IPS-18c (cell line): ENCODE results near the gene FBXO11.
"Not testable (repeated sequence)": the region's sequence is repeated elsewhere in the genome, so short reads cannot be mapped to it uniquely, and the experiment has no call there.

Experiments
- H3K4me3 ChIP-seq: 2 replicates; pipeline ENCODE4 v1.7.0; 2013; ENCODE audit warnings: low read depth, mild to moderate bottlenecking, low read length, moderate library complexity; ENCODE audit not compliant: insufficient read depth
- H3K9me3 ChIP-seq: one replicate; pipeline ENCODE4 v1.6.1; 2013; ENCODE audit warnings: mild to moderate bottlenecking, low read length, moderate library complexity; ENCODE audit not compliant: control insufficient read depth, insufficient read depth

Gene FBXO11

DNA sequence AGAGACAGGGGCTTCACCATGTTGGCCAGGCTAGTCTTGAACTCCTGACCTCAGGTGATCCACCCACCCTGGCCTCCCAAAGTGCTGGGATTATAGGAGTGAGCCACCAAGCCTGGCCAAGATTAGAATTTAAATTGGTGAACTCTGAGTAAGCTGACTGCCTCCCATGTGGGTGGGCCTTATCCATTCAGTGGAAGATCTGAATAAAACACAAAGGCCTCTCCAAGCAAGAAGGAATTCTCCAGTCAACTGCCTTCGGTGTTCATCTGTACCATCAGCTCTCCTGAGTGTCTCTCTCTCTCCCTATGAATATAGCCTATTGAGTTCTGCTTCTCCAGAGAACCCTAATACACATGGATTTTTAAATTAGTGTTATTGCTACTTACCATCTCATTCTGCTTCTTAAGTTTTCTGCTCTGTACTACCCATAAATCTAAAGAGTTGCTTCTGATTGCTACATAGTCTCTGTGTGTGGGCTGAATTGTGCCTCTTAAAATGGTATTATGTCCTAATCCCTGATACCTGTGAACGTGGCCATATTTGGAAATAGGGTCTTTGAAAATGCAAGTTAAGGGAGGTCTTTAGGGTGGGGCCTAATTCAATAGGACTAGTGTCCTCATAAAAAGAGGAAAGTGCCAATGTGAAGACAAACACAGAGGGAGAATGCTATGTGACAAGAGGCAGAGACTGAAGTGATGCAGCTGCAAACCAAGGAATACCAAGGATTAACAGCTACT is 36.3 kb downstream of the FBXO11 start:
- no peaks in the 10 kb centered on the region for H3K9me3 ChIP-seq
- H3K4me3 ChIP-seq: no peak overlapping the region

GRCh38 chr2:47868611-47869352 is 37.5 kb downstream of the FBXO11 start:
- no peak overlapping the region for H3K4me3 ChIP-seq
- no peaks in the 10 kb centered on the region for H3K9me3 ChIP-seq

- no peaks in the 10 kb centered on the region for H3K9me3 ChIP-seq
- H3K4me3 ChIP-seq: no peak overlapping the region
Measured at GRCh38 chr2:47867205-47867604, 39.1 kb downstream of the FBXO11 start.

- H3K9me3 ChIP-seq: no peaks in the 10 kb centered on the region
- H3K4me3 ChIP-seq: no peak overlapping the region
Measured at GRCh38 chr2:47864566-47864965, 41.7 kb downstream of the FBXO11 start.

GRCh38 chr2:47862949-47863348 is 43.3 kb downstream of the FBXO11 start:
- H3K9me3 ChIP-seq: no peaks in the 10 kb centered on the region
- no peak overlapping the region for H3K4me3 ChIP-seq

GRCh38 chr2:47853067-47853777 is 53.1 kb downstream of the FBXO11 start:
- H3K4me3 ChIP-seq, H3K9me3 ChIP-seq: not testable (repeated sequence)

DNA sequence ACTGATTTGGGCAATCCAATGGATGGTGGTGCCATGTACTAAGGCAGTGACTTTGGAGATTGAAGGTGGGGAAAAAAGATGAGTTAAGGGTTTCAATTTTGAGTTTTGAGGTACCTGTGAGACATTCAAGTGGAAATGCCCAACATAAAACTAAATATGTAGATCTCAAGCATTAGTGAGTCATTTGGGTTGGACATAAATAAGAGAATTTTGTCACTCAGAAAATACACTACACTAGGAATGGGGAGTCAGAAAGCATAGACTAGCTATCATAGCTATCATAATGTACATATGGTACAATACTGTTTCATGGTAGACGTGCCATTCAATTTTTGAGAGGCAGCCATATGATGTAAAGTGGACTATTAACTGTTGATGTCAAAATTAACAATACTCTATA is 56.1 kb downstream of the FBXO11 start:
- Histone ChIP-seq H3K4me3 (no peak overlapping the region), H3K9me3 (peaks cover 2% of the 10 kb centered on the region)

DNA sequence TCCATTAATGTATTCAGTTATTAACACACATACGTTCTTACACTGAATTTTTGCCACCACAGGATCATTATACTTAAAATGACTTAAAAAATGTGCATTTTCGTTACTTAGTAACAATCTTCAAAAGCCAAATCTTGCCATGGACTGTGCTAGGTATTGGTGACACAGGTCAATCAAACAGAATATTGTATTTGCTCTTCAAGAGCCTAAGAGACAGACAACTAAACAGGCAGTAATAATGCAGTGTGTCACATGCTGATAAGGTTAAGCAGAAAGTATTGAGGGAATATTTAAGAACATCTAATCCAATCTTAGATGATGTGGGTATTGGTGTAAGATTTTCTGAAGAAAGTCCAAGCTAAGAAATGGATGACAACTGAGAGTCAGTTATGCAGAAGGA is 56.9 kb downstream of the FBXO11 start:
- H3K4me3 ChIP-seq: no peak overlapping the region

GRCh38 chr2:47844162-47844561 is 62.1 kb downstream of the FBXO11 start:
- no peaks in the 10 kb centered on the region for H3K9me3 ChIP-seq
- no peak overlapping the region for H3K4me3 ChIP-seq

More for the DNA sequence above, 56.9 kb downstream of the FBXO11 start:
- peaks cover 2% of the 10 kb centered on the region for H3K9me3 ChIP-seq

DNA sequence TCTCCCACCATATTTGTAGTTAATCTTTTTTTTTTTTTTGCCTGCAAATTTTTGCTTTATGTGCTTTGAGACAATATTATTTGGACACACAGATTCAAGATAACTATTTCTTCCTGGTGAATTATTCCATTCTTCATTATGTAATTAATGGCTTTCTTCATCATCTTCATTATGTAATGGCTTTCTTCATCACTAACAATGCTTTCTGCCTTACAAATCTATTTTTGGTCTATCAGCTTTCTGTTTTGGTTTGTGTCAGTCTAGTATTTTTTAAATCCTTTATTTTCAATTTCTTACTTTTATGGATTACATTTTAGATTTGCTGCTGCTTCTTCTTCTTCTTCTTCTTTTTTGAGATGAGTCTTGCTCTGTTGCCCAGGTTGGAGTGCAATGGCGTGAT is 62.9 kb downstream of the FBXO11 start:
- Histone ChIP-seq H3K9me3 (no peaks in the 10 kb centered on the region), H3K4me3 (no peak overlapping the region)

GRCh38 chr2:47842846-47843245 is 63.5 kb downstream of the FBXO11 start:
- no peaks in the 10 kb centered on the region for H3K9me3 ChIP-seq
- H3K4me3 ChIP-seq: no peak overlapping the region

DNA sequence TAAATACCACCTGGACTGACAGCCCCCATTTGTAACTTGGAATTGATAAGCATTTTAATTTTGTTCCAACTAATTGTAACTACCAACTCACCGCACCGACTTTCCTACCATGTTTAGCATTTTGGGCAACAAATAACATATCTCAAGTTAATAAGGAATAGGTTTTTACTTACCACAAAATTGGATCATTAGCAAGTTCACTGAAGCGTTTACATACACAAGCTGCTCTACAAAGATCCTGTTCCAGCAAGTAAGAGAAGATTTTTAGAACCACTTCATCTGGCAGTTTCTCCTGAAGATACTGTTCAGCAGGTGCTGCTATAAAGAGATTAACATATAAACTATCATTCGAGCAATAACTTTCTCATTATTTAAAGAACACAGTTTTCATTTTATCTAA is 67.6 kb downstream of the FBXO11 start:
- H3K9me3 ChIP-seq: no peaks in the 10 kb centered on the region

DNA sequence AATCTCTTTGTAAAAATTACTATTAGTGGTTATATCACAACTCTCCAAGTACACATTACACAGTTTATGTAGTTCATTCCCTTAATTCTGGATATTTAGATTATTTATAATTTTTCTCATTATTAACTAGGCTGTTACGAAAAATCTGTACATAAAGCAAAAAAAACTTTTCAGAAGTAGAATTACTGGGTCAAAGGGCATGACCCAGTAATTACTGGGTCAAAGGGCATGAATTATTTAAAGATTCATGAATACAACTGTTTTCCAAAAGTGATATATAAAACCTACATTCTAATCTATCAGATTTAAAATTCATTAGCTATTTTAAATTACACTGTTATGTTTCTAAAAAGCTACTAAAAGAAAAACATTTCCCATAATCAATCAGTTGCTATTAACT is 68.0 kb downstream of the FBXO11 start:
- H3K4me3 ChIP-seq: no peak overlapping the region

More for the DNA sequence above, 67.6 kb downstream of the FBXO11 start:
- no peak overlapping the region for H3K4me3 ChIP-seq

GRCh38 chr2:47833516-47833968 is 72.8 kb downstream of the FBXO11 start:
- H3K4me3 ChIP-seq: no peak overlapping the region
- no peaks in the 10 kb centered on the region for H3K9me3 ChIP-seq

More for the DNA sequence above, 68.0 kb downstream of the FBXO11 start:
- H3K9me3 ChIP-seq: no peaks in the 10 kb centered on the region

- peaks cover 2% of the 10 kb centered on the region for H3K9me3 ChIP-seq
- no peak overlapping the region for H3K4me3 ChIP-seq
Measured at GRCh38 chr2:47822518-47822917, 83.8 kb downstream of the FBXO11 start.

DNA sequence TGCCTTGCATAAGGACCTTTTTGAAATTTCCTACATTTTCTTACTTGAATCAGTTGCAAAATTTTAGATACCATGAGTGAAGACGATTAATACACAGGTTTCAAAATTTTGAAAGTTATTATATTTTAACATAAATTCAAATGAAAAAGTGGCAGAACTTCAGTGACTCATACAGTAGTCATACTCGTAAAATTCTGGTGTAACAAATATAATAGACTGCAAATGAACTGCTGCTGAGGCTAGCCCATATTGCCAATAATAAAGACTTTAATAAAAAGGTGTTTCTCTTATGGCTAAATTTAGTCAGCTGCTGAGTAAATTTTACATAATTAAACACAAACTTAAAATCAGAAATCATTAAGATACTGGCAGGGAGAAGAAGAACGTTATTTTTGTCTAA is 86.5 kb downstream of the FBXO11 start:
- no peak overlapping the region for H3K4me3 ChIP-seq

DNA sequence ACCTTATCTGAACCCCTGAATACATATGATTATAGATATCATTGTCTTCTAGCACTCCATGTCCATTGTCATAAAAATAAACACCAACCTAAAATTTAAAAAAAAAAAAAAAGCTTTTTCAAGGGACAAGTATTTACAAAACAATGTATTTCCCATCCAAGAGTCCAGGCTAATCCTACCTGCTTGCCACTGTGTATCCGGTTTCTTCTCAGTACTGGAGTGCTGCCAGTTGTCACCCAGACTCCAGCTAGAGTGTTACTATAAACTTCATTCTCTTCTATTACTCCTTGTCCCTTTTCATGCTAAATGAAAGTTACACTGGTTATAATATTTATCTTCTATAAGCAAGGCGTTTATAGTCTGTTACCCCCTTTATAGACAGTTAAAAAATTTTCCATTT is 87.5 kb downstream of the FBXO11 start:
- Histone ChIP-seq H3K4me3 (no peak overlapping the region), H3K9me3 (peaks cover 2% of the 10 kb centered on the region)

More for the DNA sequence above, 86.5 kb downstream of the FBXO11 start:
- peaks cover 2% of the 10 kb centered on the region for H3K9me3 ChIP-seq

DNA sequence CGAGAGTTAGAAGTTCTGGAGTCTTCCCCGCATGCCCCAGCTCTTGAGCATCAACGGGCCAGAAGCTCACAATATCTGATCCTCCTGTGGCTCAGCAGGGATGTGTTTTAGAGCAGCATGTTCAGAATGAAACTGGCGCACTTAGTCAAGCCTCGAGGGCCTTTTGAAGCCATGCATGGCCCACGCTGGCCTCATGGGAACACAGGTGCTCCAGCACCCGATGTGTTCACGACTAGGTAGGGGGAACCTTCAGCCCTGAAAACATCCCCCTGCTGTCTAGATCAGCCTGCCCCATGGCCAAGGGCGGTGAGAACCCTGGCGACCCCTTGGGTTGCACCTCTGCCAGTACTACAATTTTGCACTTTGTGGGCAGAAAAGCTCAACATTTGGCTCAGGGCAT is 90.5 kb downstream of the FBXO11 start:
- H3K9me3 ChIP-seq: peaks cover 2% of the 10 kb centered on the region

More for the DNA sequence above, 90.5 kb downstream of the FBXO11 start:
- no peak overlapping the region for H3K4me3 ChIP-seq
